ENCODE results near the gene TPCN2. TPM values are rescaled to one million over a fixed set of nuclear protein-coding genes. Genes with fewer than 3 reads are reported as not detected.

The TPCN2 gene
- total RNA-seq, 2 donors from 2014 or later = 14.5 to 21.1 TPM

DNA sequence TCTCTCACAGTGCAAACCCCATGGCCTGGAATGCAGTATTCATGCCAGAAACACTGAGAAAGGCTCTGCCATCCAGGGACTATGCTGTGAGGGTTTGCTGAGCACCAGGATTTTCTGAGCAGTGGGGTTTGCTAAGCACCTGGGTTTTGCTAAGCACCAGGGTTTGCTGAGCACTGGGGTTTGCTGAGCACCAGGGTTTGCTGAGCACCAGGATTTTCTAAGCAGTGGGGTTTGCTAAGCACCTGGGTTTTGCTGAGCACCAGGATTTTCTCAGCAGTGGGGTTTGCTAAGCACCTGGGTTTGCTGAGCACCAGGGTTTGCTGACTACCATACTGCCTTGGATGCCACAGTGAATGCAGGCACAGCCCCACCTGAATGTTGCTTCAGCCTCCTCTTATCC lies 58.7 kb downstream of the TPCN2 start:
- TF ChIP-seq, protein P1, sequence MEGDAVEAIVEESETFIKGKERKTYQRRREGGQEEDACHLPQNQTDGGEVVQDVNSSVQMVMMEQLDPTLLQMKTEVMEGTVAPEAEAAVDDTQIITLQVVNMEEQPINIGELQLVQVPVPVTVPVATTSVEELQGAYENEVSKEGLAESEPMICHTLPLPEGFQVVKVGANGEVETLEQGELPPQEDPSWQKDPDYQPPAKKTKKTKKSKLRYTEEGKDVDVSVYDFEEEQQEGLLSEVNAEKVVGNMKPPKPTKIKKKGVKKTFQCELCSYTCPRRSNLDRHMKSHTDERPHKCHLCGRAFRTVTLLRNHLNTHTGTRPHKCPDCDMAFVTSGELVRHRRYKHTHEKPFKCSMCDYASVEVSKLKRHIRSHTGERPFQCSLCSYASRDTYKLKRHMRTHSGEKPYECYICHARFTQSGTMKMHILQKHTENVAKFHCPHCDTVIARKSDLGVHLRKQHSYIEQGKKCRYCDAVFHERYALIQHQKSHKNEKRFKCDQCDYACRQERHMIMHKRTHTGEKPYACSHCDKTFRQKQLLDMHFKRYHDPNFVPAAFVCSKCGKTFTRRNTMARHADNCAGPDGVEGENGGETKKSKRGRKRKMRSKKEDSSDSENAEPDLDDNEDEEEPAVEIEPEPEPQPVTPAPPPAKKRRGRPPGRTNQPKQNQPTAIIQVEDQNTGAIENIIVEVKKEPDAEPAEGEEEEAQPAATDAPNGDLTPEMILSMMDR (IDR thresholded peaks at IDR 0.05) = no peak
- H3K4me3 ChIP-seq = no peak overlapping the region
- no peaks in the 10 kb centered on the region for H3K36me3 ChIP-seq
- DNase-seq = no peak
- H3K9me3 ChIP-seq = no peaks in the 10 kb centered on the region
- no peaks in the 10 kb centered on the region for H3K27me3 ChIP-seq
- H3K4me1 ChIP-seq = no peaks in the 10 kb centered on the region
- H3K27ac ChIP-seq = no peak overlapping the region
- intact Hi-C loops (cut with DNase I) = no loop called here
- no peak overlapping the region for H3K9ac ChIP-seq (ENCODE audit: low read depth in 2 of 2, low read length in 2 of 2)

- H3K27me3 ChIP-seq = no peaks in the 10 kb centered on the region
- H3K27ac ChIP-seq = no peak overlapping the region
- no peaks in the 10 kb centered on the region for H3K9me3 ChIP-seq
- H3K4me1 ChIP-seq = no peaks in the 10 kb centered on the region
- no peak for DNase-seq
- TF ChIP-seq, protein P1 (IDR thresholded peaks at IDR 0.05) = no peak
- no peaks in the 10 kb centered on the region for H3K36me3 ChIP-seq
- no peak overlapping the region for H3K9ac ChIP-seq (ENCODE audit: low read depth in 2 of 2, low read length in 2 of 2)
- no peak overlapping the region for H3K4me3 ChIP-seq
- intact Hi-C loops (cut with DNase I) = no loop called here
These were observed 59.3 kb downstream of the TPCN2 start for GRCh38 chr11:69108030-69108429.

DNA sequence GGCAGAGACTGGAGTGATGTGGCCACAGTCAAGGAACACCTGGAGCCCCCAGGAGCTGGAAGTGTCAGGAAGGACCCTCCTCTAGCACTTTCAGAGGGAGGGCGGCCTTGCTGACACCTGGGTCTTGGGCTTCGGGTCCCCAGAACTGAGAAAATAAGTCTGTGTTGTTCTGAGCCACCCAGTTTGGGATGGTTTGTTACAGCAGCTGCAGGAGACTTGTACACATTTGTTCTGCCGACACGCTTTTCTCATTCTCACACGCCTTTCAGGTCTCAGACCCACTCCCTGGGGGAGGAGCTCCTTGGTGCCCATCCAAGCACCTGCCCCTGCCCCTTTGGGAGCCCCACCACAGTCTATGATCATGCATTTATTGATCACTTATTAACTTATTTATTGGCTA lies 59.8 kb downstream of the TPCN2 start:
- Histone ChIP-seq H3K36me3 (no peaks in the 10 kb centered on the region), H3K4me1 (no peaks in the 10 kb centered on the region), H3K27me3 (no peaks in the 10 kb centered on the region), H3K9ac (ENCODE audit: low read depth in 2 of 2, low read length in 2 of 2) (no peak overlapping the region), H3K9me3 (no peaks in the 10 kb centered on the region), H3K4me3 (no peak overlapping the region), H3K27ac (no peak overlapping the region)
- intact Hi-C loops (cut with DNase I) = no loop called here
- DNase-seq = no peak
- TF ChIP-seq, protein P1 (IDR thresholded peaks at IDR 0.05) = no peak

GRCh38 chr11:69109101-69109500 lies 60.4 kb downstream of the TPCN2 start:
- no peaks in the 10 kb centered on the region for H3K4me1 ChIP-seq
- no peak for DNase-seq
- H3K27me3 ChIP-seq = no peaks in the 10 kb centered on the region
- no peak overlapping the region for H3K4me3 ChIP-seq
- no peak overlapping the region for H3K27ac ChIP-seq
- intact Hi-C loops (cut with DNase I) = no loop called here
- no peaks in the 10 kb centered on the region for H3K36me3 ChIP-seq
- TF ChIP-seq, protein P1 (IDR thresholded peaks at IDR 0.05) = no peak
- no peaks in the 10 kb centered on the region for H3K9me3 ChIP-seq
- H3K9ac ChIP-seq (ENCODE audit: low read depth in 2 of 2, low read length in 2 of 2) = no peak overlapping the region

- H3K36me3 ChIP-seq = no peaks in the 10 kb centered on the region
- H3K4me3 ChIP-seq = no peak overlapping the region
- intact Hi-C loops (cut with DNase I) = no loop called here
- no peak overlapping the region for H3K9ac ChIP-seq (ENCODE audit: low read depth in 2 of 2, low read length in 2 of 2)
- H3K27ac ChIP-seq = no peak overlapping the region
- H3K9me3 ChIP-seq = no peaks in the 10 kb centered on the region
- no peaks in the 10 kb centered on the region for H3K4me1 ChIP-seq
- DNase-seq = no peak
- H3K27me3 ChIP-seq = no peaks in the 10 kb centered on the region
- TF ChIP-seq, protein P1 (IDR thresholded peaks at IDR 0.05) = no peak
These were observed 61.7 kb downstream of the TPCN2 start for GRCh38 chr11:69110451-69110850.

All from colonic mucosa (tissue), 4 donors.